Uterus (tissue), 4 donors: ENCODE data around the gene UGGT2. TPM values are rescaled to one million over a fixed set of nuclear protein-coding genes. Genes with fewer than 3 reads are reported as not detected.
A peak's percentile ranks its signal among the peaks of the same experiment; 100 is the strongest.

Experiments used
- DNase-seq, 2 donors: peaks; one replicate each; pipeline ENCODE4 v3.0.0-alpha.2; 2019 to 2020
- H3K27ac ChIP-seq, 2 donors: fragments of 200-600 bp; sonication (generic); 1 replicate in 1 of 2; 2 replicates in 1 of 2; pipeline ENCODE4 v1.5.1; 2016 to 2018
- H3K27me3 ChIP-seq, 2 donors: fragments of 200-600 bp; sonication (generic); one replicate each; pipeline ENCODE4 v1.5.1; 2018 to 2019; ENCODE audit warnings: control low read depth in 1 of 2
- H3K36me3 ChIP-seq, 2 donors: fragments of 200-600 bp; sonication (generic); one replicate each; pipeline ENCODE4 v1.5.1; 2019; ENCODE audit warnings: control low read depth in 1 of 2
- H3K4me1 ChIP-seq, 2 donors: fragments of 200-600 bp; sonication (generic); one replicate each; pipeline ENCODE4 v1.5.1; 2018 to 2019; ENCODE audit warnings: control low read depth in 1 of 2
- H3K4me3 ChIP-seq, 2 donors: fragments of 200-600 bp; sonication (generic); 1 replicate in 1 of 2; 2 replicates in 1 of 2; pipeline ENCODE4 v1.5.1; 2018 to 2019; ENCODE audit warnings: mild to moderate bottlenecking in 1 of 2
- H3K9me3 ChIP-seq, 2 donors: fragments of 200-600 bp; sonication (generic); one replicate each; pipeline ENCODE4 v1.5.1; 2019; ENCODE audit warnings: control low read depth in 1 of 2
- CTCF ChIP-seq, 4 experiments: fragments of 200-600 bp in 2 of 4; fragments of 450-650 bp in 2 of 4; sonication (generic) in 2 of 4; IDR thresholded peaks; one replicate each; pipeline ENCODE4 v1.5.1; 2016 to 2019; ENCODE audit warnings: antibody characterized with exemption in 4 of 4, mild to moderate bottlenecking in 2 of 4, moderate library complexity in 1 of 4
- POLR2A ChIP-seq, 2 donors: fragments of 450-650 bp; IDR thresholded peaks; one replicate each; pipeline ENCODE4 v1.6.1; 2016; ENCODE audit warnings: antibody characterized with exemption in 2 of 2, mild to moderate bottlenecking in 1 of 2, moderate library complexity in 1 of 2
- intact Hi-C: fragments of 100-400 bp; cut with DNase I; formaldehyde crosslinking; loops from one replicate; pipeline ENCODE4 v1.15.1; 2023; ENCODE audit warnings: low total_unique reads
- total RNA-seq, 4 donors: library from RNA; depleted of rRNA in 3 of 4; stranded (reverse); fragments of >200 nt in 3 of 4; gene quantifications; one replicate each; pipeline versions ENCODE4 v1.1.0 to v1.2.4, GENCODE V29; 2014 to 2023
- donor health status: DM: yes; HTN: yes; CAD: no.

Gene UGGT2
- total RNA-seq, 4 donors from 2014 or later = 33.5 to 171 (median 116) TPM

- intact Hi-C loops = no loop called here
- no peak for TF ChIP-seq POLR2A (IDR thresholded peaks at IDR 0.05)
- TF ChIP-seq CTCF (IDR thresholded peaks at IDR 0.05) = no peak
- no peak overlapping the region for H3K27ac ChIP-seq
- H3K4me3 ChIP-seq = no peak overlapping the region
- H3K4me1 ChIP-seq = no peaks in the 10 kb centered on the region
- no peaks in the 10 kb centered on the region for H3K27me3 ChIP-seq
- no peaks in the 10 kb centered on the region for H3K9me3 ChIP-seq
- DNase-seq = no peak
- no peaks in the 10 kb centered on the region for H3K36me3 ChIP-seq
Observed at GRCh38 chr13:95842898-95843297, 210.3 kb downstream of the UGGT2 start.

GRCh38 chr13:95841894-95842293 is 211.3 kb downstream of the UGGT2 start:
- no peak for TF ChIP-seq CTCF (IDR thresholded peaks at IDR 0.05)
- no peak for TF ChIP-seq POLR2A (IDR thresholded peaks at IDR 0.05)
- Histone ChIP-seq H3K4me3 (no peak overlapping the region), H3K4me1 (no peaks in the 10 kb centered on the region), H3K27me3 (no peaks in the 10 kb centered on the region), H3K9me3 (no peaks in the 10 kb centered on the region), H3K36me3 (no peaks in the 10 kb centered on the region), H3K27ac (no peak overlapping the region)
- intact Hi-C loops = no loop called here
- no peak for DNase-seq

- H3K36me3 ChIP-seq = no peaks in the 10 kb centered on the region
- peaks cover 0 to 3% of the 10 kb centered on the region in 2 donors for H3K9me3 ChIP-seq
- no peak for TF ChIP-seq POLR2A (IDR thresholded peaks at IDR 0.05)
- peak; percentile 83 to 89 (median 86) for TF ChIP-seq CTCF (IDR thresholded peaks at IDR 0.05)
- no peaks in the 10 kb centered on the region for H3K27me3 ChIP-seq
- H3K27ac ChIP-seq = no peak overlapping the region
- peak; percentile 47 to 68 for DNase-seq
- no peak overlapping the region for H3K4me3 ChIP-seq
- intact Hi-C loops = loop anchor here (10.0 kb wide), 1 partner anchor 209 kb away; no protein-coding TSS in a partner anchor
- no peaks in the 10 kb centered on the region for H3K4me1 ChIP-seq
Observed at GRCh38 chr13:95834134-95834765, 219.0 kb downstream of the UGGT2 start.

GRCh38 chr13:95833719-95834118 is 219.5 kb downstream of the UGGT2 start:
- H3K27me3 ChIP-seq = no peaks in the 10 kb centered on the region
- TF ChIP-seq POLR2A (IDR thresholded peaks at IDR 0.05) (no peak), CTCF (IDR thresholded peaks at IDR 0.05) (no peak)
- no peak for DNase-seq
- no peak overlapping the region for H3K4me3 ChIP-seq
- no peaks in the 10 kb centered on the region for H3K36me3 ChIP-seq
- no peak overlapping the region for H3K27ac ChIP-seq
- H3K4me1 ChIP-seq = no peaks in the 10 kb centered on the region
- peaks cover 0 to 3% of the 10 kb centered on the region in 2 donors for H3K9me3 ChIP-seq
- intact Hi-C loops = loop anchor here (10.0 kb wide), 1 partner anchor 209 kb away; no protein-coding TSS in a partner anchor

GRCh38 chr13:95833126-95833525 is 220.1 kb downstream of the UGGT2 start:
- no peaks in the 10 kb centered on the region for H3K36me3 ChIP-seq
- no peak for DNase-seq
- no peak overlapping the region for H3K27ac ChIP-seq
- no peak for TF ChIP-seq CTCF (IDR thresholded peaks at IDR 0.05)
- TF ChIP-seq POLR2A (IDR thresholded peaks at IDR 0.05) = no peak
- H3K27me3 ChIP-seq = no peaks in the 10 kb centered on the region
- H3K4me3 ChIP-seq = no peak overlapping the region
- H3K4me1 ChIP-seq = no peaks in the 10 kb centered on the region
- intact Hi-C loops = loop anchor here (10.0 kb wide), 1 partner anchor 208 kb away; no protein-coding TSS in a partner anchor
- peaks cover 0 to 3% of the 10 kb centered on the region in 2 donors for H3K9me3 ChIP-seq
